HAP-1 (cell line): ENCODE measurements around the gene CLPSL1.

Experiments
- DNase-seq, 2 experiments: peaks; one replicate each; pipeline ENCODE4 v3.0.0-alpha.2; 2016 to 2020; ENCODE audit warnings: low spot score in 2 of 2
- H3K27me3 ChIP-seq: fragments of 250-450 bp; sonication (Bioruptor Pico); 2 replicates; pipeline ENCODE4 v1.5.1; 2020; ENCODE audit warnings: low read depth, mild to moderate bottlenecking, moderate library complexity
- H3K36me3 ChIP-seq: fragments of 250-450 bp; sonication (Bioruptor Pico); replicated peaks from 2 replicates; pipeline ENCODE4 v1.5.1; 2020; ENCODE audit warnings: mild to moderate bottlenecking
- H3K4me1 ChIP-seq: fragments of 250-450 bp; sonication (Bioruptor Pico); 2 replicates; pipeline ENCODE4 v1.5.1; 2020; ENCODE audit warnings: mild to moderate bottlenecking
- H3K4me3 ChIP-seq: fragments of 250-450 bp; sonication (Bioruptor Pico); 2 replicates; pipeline ENCODE4 v1.5.1; 2020; ENCODE audit warnings: mild to moderate bottlenecking, moderate library complexity
- H3K9me3 ChIP-seq: fragments of 250-450 bp; sonication (Bioruptor Pico); 2 replicates; pipeline ENCODE4 v1.5.1; 2020; ENCODE audit warnings: mild to moderate bottlenecking, moderate library complexity
- in situ Hi-C: fragments of 300-500 bp; cut with MboI; formaldehyde crosslinking; loops from 3 replicates; pipeline ENCODE4 v1.14.3; 2020; ENCODE audit warnings: low sequenced_read_pairs, inconsistent platforms, mixed read lengths

The CLPSL1 gene

DNA sequence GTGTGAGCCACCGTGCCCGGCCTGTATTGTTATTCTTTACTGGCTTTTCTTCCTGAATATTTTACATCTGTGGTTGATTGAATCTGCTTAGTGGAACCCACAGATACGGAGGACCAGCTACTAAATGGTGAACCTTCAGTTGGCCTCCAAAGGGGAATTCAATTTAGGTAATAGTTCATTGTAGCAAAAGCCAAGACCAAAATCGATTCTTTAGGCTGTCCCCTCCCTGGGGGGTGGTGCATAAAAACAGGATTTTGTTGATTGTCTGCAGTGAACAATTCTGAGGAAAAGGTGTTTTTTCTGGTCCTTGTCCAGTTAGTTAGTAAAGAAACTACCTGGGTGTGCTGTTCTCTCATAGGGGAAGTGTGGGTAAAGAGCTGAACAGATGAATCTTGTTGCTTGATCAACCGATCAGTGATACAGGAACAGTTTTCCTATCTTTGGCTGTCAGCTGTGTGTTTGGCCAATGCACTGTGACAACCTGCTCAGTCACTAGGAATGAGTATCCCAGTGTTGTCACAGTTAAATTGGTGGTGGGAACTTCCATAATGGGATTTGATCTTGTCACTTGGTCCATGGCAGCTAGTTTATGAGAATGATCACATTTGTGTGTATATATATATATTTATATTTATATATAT, 43.9 kb downstream of the CLPSL1 start:
- Histone ChIP-seq H3K36me3 (no peaks in the 10 kb centered on the region), H3K9me3 (no peaks in the 10 kb centered on the region), H3K27me3 (no peaks in the 10 kb centered on the region), H3K4me1 (no peaks in the 10 kb centered on the region), H3K4me3 (no peak overlapping the region)
- in situ Hi-C loops: no loop called here
- DNase-seq: no peak

DNA sequence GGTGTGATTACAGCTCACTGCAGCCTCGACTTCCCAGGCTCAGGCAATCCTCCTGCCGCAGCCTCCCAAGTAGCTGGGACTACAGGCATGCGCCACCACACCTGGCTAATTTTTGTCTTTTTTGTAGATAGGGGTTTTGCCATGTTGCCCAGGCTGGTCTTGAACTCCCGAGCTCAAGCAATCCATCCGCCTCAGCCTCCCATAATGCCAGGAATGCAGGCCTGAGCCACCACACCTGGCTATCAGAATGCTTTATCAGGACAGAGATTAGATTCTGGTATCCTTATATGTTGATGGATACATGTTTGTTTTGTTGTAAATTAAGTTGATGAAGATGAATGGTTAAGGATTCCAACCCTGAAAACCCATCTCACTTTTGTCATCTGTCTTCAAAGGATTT, 48.5 kb downstream of the CLPSL1 start:
- DNase-seq: no peak
- Histone ChIP-seq H3K36me3 (peaks cover 17% of the 10 kb centered on the region), H3K27me3 (no peaks in the 10 kb centered on the region), H3K4me1 (no peaks in the 10 kb centered on the region), H3K4me3 (no peak overlapping the region), H3K9me3 (no peaks in the 10 kb centered on the region)
- in situ Hi-C loops: no loop called here

DNA sequence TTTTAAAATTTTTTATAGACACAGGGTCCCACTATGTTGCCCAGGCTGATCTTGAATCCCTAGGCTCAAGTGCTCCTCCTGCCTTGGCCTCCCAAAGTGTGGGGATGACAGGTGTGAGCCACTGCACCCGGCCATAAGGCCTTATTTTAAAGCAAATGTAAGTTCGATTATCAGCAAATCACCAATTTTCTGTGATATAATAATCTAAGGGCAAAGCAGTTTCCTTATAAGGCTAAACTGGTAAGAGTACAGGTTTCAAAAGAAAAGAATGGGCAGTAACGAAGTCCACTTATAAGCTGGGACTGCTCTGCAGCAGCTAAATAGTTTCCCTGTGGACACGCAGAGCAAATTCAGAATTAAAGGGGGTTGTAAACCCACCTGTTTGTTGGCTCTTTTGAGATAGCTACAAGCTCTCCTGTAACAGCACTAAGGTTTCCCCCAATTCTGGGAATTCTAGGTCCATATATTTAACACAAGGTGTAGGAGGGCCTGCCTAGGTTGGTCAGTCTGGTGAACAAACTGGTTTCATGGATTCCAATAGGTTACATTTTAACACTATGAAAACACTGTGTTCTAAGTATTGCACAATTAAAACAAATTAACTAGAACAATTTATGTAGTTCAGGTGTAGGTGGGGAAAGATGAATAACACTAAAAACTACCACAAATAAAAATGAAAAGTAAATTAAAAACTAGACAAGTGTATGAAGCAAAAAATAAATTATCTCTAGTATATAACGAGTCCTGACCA, 50.6 kb downstream of the CLPSL1 start:
- Histone ChIP-seq H3K27me3 (no peaks in the 10 kb centered on the region), H3K36me3 (peaks cover 39% of the 10 kb centered on the region), H3K4me1 (no peaks in the 10 kb centered on the region), H3K9me3 (no peaks in the 10 kb centered on the region), H3K4me3 (no peak overlapping the region)
- in situ Hi-C loops: no loop called here
- no peak for DNase-seq

DNA sequence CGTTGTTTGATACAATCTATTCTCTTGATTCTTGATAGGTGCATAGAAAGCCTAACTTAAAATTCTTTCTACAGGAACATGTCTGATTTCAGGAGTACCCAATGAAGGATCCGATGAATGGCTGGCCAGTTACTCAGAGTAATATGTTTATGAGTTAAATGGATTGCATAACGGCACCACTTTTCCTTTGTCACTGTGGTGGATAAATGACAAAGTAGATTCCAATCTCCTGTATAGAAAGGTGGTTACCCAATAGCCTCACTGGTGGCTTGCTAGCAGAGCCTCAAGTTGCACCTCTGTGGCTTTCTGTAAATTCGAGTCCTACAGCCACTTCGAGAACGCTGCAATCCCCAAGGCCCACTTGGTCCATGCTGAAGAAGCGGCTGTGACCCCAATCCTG, 52.7 kb downstream of the CLPSL1 start:
- Histone ChIP-seq H3K27me3 (no peaks in the 10 kb centered on the region), H3K4me1 (no peaks in the 10 kb centered on the region), H3K36me3 (peaks cover 53% of the 10 kb centered on the region), H3K9me3 (no peaks in the 10 kb centered on the region), H3K4me3 (no peak overlapping the region)
- DNase-seq: no peak
- in situ Hi-C loops: no loop called here
